ENCODE data around the gene LAPTM5.

Gene LAPTM5

DNA sequence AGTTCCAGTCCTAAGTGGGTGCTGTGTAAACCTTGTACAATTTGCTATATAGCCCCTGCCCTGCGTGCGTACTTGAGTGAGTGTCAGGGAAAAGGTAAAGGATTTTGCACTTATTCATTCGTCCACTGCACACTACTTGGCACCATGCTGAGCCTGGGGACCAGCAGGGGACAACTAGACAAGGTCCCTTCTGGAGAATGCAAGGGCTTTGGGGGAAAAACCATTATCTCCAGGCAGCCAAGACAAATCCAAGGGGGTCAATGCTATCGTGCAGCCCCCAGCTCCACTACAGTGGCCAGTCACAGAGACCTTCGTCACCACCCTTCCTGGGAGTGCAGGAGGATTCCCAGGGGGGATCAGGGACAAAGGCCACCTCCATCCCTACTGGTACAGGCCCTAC is 73.9 kb downstream of the LAPTM5 start (continued):
- no peak for TF ChIP-seq ZNF776 (tag by site-specific recombination; IDR thresholded peaks at IDR 0.05; ENCODE audit: borderline replicate concordance)
- no peak for TF ChIP-seq PRDM4 (tag by site-specific recombination; IDR thresholded peaks at IDR 0.05)
- TF ChIP-seq PRDM6 (tag by site-specific recombination; IDR thresholded peaks at IDR 0.05), result no peak
- TF ChIP-seq, protein P1, sequence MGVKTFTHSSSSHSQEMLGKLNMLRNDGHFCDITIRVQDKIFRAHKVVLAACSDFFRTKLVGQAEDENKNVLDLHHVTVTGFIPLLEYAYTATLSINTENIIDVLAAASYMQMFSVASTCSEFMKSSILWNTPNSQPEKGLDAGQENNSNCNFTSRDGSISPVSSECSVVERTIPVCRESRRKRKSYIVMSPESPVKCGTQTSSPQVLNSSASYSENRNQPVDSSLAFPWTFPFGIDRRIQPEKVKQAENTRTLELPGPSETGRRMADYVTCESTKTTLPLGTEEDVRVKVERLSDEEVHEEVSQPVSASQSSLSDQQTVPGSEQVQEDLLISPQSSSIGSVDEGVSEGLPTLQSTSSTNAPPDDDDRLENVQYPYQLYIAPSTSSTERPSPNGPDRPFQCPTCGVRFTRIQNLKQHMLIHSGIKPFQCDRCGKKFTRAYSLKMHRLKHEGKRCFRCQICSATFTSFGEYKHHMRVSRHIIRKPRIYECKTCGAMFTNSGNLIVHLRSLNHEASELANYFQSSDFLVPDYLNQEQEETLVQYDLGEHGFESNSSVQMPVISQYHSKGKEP (tag by site-specific recombination; IDR thresholded peaks at IDR 0.05), result no peak
- TF ChIP-seq ZNF133 (tag by site-specific recombination; IDR thresholded peaks at IDR 0.05), result no peak
- no peak for TF ChIP-seq ZNF596 (tag by site-specific recombination; IDR thresholded peaks at IDR 0.05)

Data from HEK293 (cell line).